ENCODE results near the gene ADGRL3. TPM values are rescaled to one million over a fixed set of nuclear protein-coding genes. Genes with fewer than 3 reads are reported as not detected.

The ADGRL3 gene
- total and polyA plus RNA-seq, 8 donors: 0.08 to 1.4 (median 0.24) TPM

GRCh38 chr4:61231421-61231820 is 31.3 kb downstream of the ADGRL3 start:
- ATAC-seq (no peak), DNase-seq (no peak), FAIRE-seq (no peak)
- no peaks in the 10 kb centered on the region for H3K36me3 ChIP-seq
- 54 to 67% methylated on average over 7 of the region's 7 CpGs for WGBS, 2 donors
- H3K27ac ChIP-seq: no peak overlapping the region
- TF ChIP-seq CTCF (IDR thresholded peaks at IDR 0.05): no peak
- intact Hi-C loops (cut with DNase I): no loop called here
- no peaks in the 10 kb centered on the region for H3K9me3 ChIP-seq
- no peaks in the 10 kb centered on the region for H3K27me3 ChIP-seq
- H3K4me3 ChIP-seq: no peak overlapping the region
- H3K4me1 ChIP-seq: no peaks in the 10 kb centered on the region

- intact Hi-C loops (cut with DNase I): no loop called here
- H3K36me3 ChIP-seq: no peaks in the 10 kb centered on the region
- H3K4me3 ChIP-seq: no peak overlapping the region
- no peaks in the 10 kb centered on the region for H3K27me3 ChIP-seq
- no peaks in the 10 kb centered on the region for H3K9me3 ChIP-seq
- no peak overlapping the region for H3K27ac ChIP-seq
- no peak for ATAC-seq
- 36 to 46% methylated on average over 1 of the region's 1 CpG for WGBS, 2 donors
- no peak for DNase-seq
- no peaks in the 10 kb centered on the region for H3K4me1 ChIP-seq
- no peak for TF ChIP-seq CTCF (IDR thresholded peaks at IDR 0.05)
- no peak for FAIRE-seq
These were observed 39.1 kb downstream of the ADGRL3 start for GRCh38 chr4:61239250-61239649.

GRCh38 chr4:61243962-61244361 is 43.8 kb downstream of the ADGRL3 start:
- Histone ChIP-seq H3K4me3 (no peak overlapping the region), H3K27ac (no peak overlapping the region), H3K27me3 (no peaks in the 10 kb centered on the region), H3K9me3 (no peaks in the 10 kb centered on the region), H3K4me1 (no peaks in the 10 kb centered on the region), H3K36me3 (no peaks in the 10 kb centered on the region)
- no peak for DNase-seq
- 15 to 34% methylated on average over 2 of the region's 2 CpGs for WGBS, 2 donors
- no peak for ATAC-seq
- TF ChIP-seq CTCF (IDR thresholded peaks at IDR 0.05): no peak
- intact Hi-C loops (cut with DNase I): no loop called here
- FAIRE-seq: no peak

- WGBS, 2 donors: 29 to 34% methylated on average over 4 of the region's 4 CpGs
- DNase-seq: no peak
- no peak for FAIRE-seq
- Histone ChIP-seq H3K4me1 (no peaks in the 10 kb centered on the region), H3K4me3 (no peak overlapping the region), H3K27me3 (no peaks in the 10 kb centered on the region), H3K9me3 (no peaks in the 10 kb centered on the region), H3K27ac (no peak overlapping the region), H3K36me3 (no peaks in the 10 kb centered on the region)
- no peak for ATAC-seq
- intact Hi-C loops (cut with DNase I): no loop called here
- no peak for TF ChIP-seq CTCF (IDR thresholded peaks at IDR 0.05)
These were observed 45.1 kb downstream of the ADGRL3 start for GRCh38 chr4:61245069-61245714.

GRCh38 chr4:61246034-61246433 is 45.9 kb downstream of the ADGRL3 start:
- intact Hi-C loops (cut with DNase I): no loop called here
- FAIRE-seq (no peak), DNase-seq (no peak), ATAC-seq (no peak)
- Histone ChIP-seq H3K9me3 (no peaks in the 10 kb centered on the region), H3K36me3 (no peaks in the 10 kb centered on the region), H3K4me1 (no peaks in the 10 kb centered on the region), H3K27ac (no peak overlapping the region), H3K4me3 (no peak overlapping the region), H3K27me3 (no peaks in the 10 kb centered on the region)
- WGBS, 2 donors: 71 to 95% methylated on average over 1 of the region's 1 CpG
- TF ChIP-seq CTCF (IDR thresholded peaks at IDR 0.05): no peak

All from pancreas (tissue), 10 donors.